ENCODE data around the gene KCNAB1.

KCNAB1 gene

DNA sequence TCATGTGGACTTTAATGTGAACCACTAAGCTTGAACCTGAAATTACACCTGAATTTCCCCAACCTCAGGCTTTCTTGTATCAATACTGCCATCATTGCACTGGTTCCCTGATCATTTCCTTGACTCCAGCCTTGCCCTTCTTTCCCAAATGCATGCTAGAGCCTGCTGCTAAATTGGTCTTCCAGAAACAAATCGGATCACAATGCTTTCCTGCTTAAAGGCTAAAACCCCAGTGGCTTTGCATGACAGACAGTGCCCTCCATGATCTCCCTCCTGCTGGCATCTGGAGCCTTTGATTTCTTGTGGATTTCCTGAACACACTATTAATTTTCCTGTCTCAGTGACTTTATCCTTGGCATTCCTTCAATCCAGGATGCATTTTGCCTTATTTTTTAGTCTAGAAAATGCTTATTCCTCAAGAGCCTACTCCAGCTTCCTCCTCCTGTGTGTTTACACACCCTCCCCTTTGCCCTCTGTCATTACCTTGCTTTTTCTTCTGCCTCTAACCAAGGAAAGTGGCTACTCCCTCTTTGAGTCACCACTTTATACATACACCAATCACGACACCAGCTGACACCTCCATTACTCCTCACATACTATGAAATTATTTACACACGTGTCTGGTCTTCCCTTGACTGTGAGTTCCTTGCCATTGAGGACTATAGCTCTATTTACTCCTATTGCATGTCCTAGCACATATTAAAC lies 214.6 kb downstream of the KCNAB1 start:
- no peak for DNase-seq

DNA sequence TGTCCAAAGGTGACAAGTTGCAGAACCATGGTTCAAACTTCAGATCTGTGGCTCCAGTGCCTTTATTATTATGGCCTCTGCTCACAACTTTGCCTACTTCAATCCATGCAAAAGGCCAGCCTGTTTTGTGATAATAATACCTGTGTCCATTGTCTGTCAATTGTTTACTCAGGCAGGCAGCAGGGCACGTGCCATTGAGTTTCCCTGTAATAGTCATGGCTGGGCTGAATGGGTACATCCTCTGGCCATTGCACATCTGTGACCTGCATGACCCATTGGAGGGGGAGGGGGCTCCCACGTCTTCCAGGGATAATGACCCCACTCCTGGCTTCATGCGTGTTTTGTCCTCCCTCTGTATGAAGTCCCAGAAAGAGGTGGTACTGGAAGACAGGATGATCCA lies 219.1 kb downstream of the KCNAB1 start:
- DNase-seq, result no peak

DNA sequence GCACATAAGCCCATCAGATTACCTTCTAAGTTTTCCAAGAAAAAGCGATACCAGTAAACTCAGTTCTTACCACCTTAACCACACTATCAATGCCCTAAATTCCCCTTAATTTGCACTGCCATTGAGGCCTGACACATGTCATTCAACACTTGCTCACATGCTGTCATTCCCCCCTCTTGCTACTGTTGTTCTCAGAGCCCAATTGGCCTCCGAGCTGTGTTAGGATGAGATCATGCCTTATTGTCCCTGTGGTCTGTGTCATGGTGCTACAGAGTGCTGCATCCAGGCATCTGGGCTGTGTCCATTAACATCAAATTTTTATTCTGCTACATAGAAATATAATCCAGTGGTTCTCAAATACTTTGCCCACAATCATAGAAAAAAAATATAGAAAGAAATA lies 221.0 kb downstream of the KCNAB1 start:
- DNase-seq, result no peak

GRCh38 chr3:156341831-156342416 lies 221.5 kb downstream of the KCNAB1 start:
- DNase-seq, result no peak

GRCh38 chr3:156344215-156344614 lies 223.8 kb downstream of the KCNAB1 start:
- no peak for DNase-seq

DNA sequence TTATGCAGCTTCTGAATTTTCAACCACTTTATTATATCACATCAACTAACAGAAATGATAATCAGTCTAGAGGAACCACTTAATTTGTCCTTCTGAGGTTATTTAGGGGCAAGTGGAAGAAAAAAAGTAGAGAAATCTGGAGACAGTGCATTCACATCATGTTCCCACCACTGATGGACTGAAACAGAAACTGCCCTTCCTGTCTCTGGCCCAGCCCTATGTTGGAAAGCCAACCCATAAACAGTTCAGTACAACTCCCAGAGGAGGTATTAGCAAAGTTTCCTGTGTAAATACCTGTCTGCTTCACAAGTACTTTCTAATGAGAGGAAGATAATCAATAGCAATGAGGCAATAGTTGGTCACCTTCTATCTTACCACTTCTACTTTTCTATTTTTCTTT lies 228.7 kb downstream of the KCNAB1 start:
- DNase-seq, result no peak

DNA sequence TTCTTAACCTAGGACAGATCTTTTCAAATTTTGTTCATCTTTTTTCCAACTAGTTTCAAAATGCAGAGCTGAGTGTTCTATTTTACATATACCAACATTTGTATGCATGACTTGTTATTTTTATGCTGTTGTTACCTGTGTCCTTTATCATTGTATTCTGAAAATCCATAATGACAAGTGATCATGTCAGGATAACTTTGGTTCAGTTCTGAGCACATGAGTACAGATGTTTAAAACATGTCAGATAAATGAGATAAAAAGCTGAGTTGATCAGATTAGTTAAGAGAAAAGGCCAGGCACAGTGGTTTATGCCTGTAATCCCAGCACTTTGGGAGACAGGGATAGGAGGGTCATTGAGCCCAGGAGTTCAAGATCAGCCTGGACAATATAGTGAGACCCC lies 229.6 kb downstream of the KCNAB1 start:
- DNase-seq, result no peak

- DNase-seq, result no peak
These were observed 230.4 kb downstream of the KCNAB1 start for GRCh38 chr3:156350781-156351180.

- no peak for DNase-seq
These were observed 231.4 kb downstream of the KCNAB1 start for GRCh38 chr3:156351783-156352182.

GRCh38 chr3:156352728-156353127 lies 232.3 kb downstream of the KCNAB1 start:
- no peak for DNase-seq

GRCh38 chr3:156353563-156353962 lies 233.2 kb downstream of the KCNAB1 start:
- DNase-seq, result no peak

GRCh38 chr3:156356537-156357363 lies 236.4 kb downstream of the KCNAB1 start:
- no peak for DNase-seq

DNA sequence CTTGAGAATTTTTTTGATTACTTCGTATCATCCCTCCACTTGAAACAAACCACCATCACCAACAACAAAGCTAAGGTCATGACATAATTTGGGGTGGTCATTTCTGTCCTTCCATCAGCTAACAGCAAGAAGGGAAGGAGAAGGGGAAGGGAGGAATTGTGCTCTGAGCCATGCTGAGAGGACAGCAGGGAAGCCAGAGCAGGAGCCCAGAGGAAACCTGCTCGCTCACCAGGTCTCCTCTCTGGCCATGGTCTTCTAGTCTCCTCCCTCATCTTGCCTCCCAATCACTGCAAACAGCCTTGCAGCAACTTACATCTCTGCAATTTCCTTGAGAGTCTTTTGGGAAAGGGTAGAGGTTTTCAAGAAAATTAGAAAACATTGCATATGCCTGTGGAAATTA lies 237.9 kb downstream of the KCNAB1 start:
- DNase-seq, result no peak

DNA sequence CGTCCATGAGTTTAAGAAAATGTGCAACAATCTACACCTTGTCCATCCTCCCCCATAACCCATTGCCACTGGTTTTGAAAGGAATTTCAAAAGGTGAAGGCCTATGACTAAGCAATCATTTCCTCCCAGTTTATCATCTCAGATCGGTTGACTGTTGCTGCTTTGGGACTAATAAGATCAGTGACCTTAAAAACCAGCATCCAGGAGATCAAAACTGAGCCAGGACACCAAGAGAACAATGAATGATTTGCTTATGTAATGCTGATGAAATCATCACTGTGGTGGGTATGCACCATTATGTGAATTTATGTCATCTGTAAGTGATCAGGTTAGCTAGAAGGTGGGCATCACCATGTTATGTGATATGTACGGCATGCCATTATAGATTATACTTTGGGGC lies 239.0 kb downstream of the KCNAB1 start:
- no peak for DNase-seq

DNA sequence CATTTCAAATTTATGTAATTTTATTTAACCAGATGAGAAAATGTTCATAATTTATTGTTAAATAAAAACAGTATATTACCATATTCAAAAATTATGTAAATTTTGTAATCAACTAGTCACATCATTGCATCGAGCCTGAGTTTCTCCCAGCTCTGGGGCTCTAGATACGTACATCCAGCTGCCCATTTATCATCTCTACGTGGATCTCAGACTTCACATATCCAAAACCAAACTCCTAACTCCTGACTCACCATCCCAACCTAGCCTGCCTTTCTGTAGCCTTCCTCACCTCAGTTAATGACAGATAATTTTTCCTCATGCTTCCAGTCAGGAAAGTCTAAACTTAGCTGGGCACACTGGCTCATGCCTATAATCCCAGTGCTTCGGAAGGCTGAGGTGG lies 239.7 kb downstream of the KCNAB1 start:
- DNase-seq, result no peak

DNA sequence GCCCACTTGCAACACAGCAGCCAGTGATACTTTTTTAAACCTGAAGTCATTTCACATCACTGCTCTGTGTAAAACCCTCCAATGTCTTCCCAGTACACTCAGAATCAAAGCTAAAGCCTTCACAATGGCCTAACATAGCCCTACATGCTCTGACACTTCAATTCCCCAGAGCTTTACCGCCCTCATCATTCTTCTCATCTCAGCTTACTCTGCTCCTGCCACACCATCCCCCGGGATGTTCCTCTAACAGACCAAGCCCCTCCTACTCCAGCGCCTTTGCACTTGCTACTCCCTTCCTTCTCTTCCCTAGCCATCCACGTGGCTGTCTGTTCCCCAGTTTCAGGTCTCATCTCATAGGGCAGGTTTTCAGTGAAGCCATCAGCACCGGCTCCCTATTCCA lies 240.6 kb downstream of the KCNAB1 start:
- DNase-seq, result no peak

DNA sequence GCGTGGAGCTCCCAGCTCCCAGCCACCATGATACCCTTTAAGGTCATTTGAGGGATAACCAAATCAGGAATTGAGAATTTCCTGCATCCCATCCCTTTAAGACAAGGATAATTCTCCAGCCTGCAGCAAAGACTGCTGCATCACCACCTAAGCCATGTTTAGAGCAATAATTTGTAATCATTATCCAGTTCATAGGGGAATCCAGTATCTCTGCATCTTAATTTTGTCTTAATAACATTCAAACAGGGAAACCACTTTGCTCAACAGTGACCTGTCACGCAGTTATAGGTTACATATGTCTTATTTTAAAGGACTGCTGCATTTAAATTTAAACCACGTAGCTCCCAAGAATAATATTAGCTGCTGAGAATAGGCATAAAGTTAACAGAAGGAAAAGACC lies 246.2 kb downstream of the KCNAB1 start:
- DNase-seq, result no peak

GRCh38 chr3:156368189-156368588 lies 247.8 kb downstream of the KCNAB1 start:
- no peak for DNase-seq

DNA sequence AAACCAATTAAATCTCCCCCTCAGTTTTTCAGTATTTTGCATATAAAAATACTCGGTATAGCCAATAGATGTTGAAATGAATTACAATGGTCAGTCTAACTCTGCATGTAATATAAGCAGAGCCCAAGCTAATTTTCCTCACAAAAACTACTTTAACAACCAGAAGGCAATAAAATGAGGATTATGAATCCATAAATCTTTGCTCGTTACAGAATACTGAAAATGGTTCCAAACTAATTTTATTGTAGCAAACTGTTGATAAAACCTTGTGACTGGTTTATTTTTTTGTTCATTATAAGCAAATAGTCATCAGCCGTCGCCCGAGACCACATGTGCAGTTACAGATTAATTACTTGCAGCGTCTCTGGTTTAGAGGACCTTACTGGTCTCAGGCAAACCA lies 251.3 kb downstream of the KCNAB1 start:
- DNase-seq, result no peak

DNA sequence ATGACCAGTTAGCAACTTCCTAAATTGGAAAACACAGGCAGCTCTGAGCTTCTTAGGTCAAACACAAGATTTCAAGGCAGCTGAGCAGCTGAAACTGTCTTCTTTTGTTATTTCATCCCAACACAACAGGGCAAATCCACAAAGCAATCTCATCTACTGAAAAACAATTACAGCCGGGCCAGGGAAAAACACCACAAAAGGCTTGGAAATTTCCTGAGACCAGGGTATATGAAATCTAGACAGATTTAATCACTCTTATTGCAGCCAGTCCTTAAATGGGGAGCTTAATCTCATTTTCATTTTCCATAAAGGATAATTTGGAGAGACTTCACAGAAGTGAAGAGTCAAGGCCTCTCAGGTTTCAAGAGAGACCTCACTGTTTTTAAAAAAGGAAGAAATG lies 252.7 kb downstream of the KCNAB1 start:
- no peak for DNase-seq

- no peak for DNase-seq
These were observed 253.3 kb downstream of the KCNAB1 start for GRCh38 chr3:156373654-156374053.

DNA sequence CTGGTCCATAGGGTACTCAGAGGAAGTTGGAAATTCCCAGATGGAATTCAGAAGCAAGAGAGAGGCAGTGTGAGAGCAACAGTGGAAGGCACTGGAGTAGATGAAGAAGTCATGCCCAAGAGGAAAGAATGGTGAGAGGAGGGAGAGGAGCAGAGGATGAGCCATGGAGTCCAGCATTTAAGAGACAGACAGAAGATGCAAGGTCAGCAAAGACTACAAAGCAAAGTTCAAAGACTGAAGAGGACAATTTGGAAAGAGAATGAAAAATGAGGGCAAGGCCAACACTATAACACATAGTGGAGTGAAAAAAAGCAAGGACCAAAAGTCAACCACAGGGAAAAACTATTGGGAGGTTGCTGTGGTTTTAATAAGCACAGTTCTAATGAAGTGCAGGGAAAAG lies 255.8 kb downstream of the KCNAB1 start:
- no peak for DNase-seq

GRCh38 chr3:156377266-156377665 lies 256.9 kb downstream of the KCNAB1 start:
- DNase-seq, result no peak

GRCh38 chr3:156377718-156378117 lies 257.3 kb downstream of the KCNAB1 start:
- DNase-seq, result no peak
